NAMALWA (cell line): Measurements from ENCODE around the gene LAMA4.

Source experiments
- DNase-seq: peaks from one replicate; pipeline ENCODE4 v3.0.0-alpha.2; 2015; ENCODE audit warnings: low spot score

LAMA4 gene

DNA sequence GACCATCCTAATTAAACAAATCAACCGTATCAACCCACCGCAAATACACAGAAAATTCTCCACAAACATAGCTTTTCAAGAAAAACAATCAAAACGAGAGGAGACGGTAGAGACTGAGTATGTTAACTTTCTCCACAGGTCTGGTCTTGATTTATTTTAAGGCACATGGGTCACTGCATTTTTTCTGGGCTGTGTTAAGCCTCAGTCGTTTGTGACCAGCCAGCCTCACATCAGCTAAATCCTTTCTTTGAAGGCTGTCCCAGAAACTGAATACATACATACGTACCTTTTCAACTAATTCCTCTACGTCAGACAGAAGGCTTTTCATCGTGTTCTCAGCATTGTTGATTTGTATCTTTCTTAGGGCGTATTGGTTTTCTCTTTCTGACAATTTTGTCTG lies 69.4 kb downstream of the LAMA4 start:
- DNase-seq, result no peak

DNA sequence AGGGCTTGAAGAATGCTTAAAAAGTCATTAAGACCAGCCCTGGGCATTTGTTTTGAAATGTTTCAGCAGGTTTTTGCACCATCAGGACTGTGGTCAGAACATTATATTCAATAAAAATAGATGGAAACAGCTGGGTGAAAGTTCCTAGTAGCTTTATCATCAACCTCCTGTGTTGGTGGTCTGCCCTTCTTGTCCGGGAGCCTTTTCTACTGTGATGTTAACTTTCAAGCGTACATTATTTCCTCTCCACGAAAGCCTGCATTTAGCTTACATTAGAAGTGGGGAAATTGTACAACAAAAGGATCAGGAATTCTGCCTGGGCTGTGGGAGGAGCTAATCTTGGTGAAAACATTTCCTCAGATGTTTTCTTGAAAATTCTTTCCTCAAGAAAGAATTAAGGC lies 71.1 kb downstream of the LAMA4 start:
- no peak for DNase-seq

DNA sequence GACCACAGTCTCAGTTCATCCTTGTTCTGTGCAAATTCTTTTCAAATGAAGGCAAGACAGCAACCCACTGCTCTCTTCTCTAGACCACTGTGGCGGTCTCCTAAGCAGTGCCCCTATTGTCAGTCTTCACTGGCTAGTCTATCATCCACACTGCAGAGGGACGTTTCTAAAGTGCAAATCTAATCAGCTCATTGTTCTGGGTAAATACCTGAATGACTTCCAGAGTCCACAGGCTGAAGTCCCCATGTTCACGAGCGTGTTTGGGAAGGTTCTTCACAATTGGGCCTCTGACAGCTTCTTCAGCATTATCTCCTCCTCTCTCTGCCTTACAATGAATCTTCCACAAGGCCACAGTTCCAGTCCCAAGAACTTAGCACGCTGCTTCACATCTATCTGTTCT lies 73.2 kb downstream of the LAMA4 start:
- no peak for DNase-seq

DNA sequence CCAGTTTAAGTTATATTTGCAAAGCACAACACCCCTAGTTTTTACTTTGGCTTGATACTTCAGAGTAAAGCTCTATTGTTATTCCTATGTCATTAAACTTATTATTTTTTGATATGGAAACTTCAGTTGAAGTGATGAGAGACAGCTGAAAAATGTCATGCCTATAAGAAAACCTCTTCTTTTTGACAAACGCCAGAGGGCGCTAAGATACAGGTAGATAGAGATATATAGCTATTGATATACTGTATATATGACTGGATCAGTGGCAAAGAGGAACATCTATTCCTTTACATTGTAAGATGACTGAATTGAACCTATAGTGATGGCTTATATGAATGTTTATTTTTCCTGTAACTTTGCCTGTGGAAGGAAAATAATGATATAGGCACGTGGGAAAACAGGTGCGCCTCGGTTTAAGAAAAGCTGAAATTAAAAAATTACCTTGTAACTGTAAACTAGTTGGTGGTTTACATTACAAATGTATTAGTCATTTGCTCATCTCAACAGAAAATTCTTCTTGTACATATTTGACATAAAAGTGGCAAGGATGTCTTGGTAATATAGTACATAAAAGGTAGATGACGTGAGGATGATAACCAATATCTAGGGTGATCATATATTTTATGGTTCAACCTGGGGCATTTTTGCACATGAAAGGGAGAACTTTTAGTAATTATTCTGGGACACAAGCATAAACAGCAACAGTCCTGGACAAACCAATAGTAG lies 74.1 kb downstream of the LAMA4 start:
- peak; percentile 84 for DNase-seq

DNA sequence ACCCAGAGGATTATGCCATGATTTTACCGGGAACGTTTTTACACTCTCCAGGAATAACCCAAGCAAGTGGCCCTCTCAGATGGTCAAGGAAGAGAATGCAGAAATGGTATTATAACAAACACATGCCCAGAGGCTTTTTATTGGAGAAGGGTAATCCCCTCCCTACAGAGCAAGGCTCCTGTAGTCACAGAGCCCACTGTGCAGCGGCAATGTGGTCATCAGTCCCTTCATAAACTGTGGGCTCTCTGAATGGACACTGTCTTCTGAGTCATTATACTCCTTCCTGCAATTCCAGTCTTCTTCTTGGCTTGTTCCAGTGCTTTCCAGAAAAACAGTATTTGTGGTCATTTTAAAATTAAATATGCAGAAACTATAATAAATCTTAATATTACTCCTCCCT lies 74.7 kb downstream of the LAMA4 start:
- DNase-seq, result no peak

GRCh38 chr6:112178846-112179245 lies 75.5 kb downstream of the LAMA4 start:
- DNase-seq, result no peak

DNA sequence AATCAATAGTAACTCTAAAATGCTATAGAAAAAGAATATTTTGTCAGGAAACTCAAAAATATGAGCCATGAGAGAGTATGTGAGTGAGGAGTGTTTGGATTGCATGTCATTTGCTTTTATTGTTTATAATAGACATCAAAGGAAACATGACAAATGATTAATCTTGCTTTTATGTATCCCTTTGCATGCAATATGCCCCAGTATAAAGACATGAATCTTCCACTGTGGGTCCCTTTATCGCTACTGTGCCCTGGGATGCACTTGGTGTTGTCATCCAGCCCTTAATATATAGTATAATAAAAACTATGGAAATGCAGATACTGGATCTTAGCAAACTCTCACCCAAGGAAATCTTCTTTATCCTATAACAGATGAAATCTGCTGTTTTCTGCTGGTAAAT lies 77.3 kb downstream of the LAMA4 start:
- no peak for DNase-seq

GRCh38 chr6:112176175-112176574 lies 78.2 kb downstream of the LAMA4 start:
- DNase-seq, result no peak

DNA sequence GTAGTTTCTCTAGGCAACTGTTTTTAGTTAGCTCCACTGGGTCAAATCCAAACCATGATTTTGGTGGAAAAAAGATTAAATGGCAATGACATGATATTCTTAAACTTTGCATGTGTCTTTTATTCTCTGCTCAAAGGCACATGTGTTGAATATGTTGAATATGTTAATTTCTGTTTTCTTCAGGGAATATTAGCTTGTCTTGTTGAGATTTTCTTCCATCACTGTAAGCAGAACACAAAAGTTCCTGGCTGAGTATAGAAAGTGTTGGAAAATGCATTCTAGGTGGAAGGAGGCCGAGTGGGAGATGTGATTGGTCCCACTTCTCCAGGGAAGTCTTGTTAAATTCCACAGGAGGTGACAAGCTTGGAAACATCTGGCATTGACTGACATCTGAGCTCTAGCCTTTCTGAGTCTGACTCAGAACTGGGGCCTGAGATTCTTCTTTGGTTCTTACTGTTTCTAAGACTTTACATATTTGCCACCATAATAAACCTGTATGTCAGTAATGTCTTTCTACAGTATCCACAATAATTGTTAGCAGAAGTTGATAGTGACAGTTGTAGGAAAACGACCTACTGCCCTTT lies 81.1 kb downstream of the LAMA4 start:
- DNase-seq, result no peak

GRCh38 chr6:112172540-112172939 lies 81.8 kb downstream of the LAMA4 start:
- no peak for DNase-seq

- DNase-seq, result no peak
Measured at GRCh38 chr6:112169541-112169940, 84.8 kb downstream of the LAMA4 start.

GRCh38 chr6:112163295-112164257 lies 90.8 kb downstream of the LAMA4 start:
- DNase-seq, result peak; percentile 81

- DNase-seq, result no peak
Measured at GRCh38 chr6:112160745-112161144, 93.6 kb downstream of the LAMA4 start.

DNA sequence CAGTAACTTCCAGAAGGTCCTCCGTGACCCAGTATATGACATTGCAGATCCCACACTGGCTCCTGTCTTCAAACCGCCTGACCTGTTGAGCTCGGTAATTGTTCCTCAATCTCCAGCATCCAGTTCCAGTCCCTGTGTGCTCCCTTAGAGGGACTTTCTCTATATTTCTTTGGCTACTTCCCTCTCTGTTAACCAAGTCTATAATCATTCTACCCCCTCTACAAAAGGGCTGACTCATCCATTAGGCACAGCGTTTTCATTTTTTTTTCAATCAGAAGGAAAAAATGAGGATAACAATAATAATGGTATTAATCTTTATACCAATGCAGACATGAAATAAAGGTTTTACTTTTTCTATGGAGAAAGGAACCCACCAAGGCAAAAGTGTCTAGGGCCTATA lies 97.7 kb downstream of the LAMA4 start:
- DNase-seq, result no peak

DNA sequence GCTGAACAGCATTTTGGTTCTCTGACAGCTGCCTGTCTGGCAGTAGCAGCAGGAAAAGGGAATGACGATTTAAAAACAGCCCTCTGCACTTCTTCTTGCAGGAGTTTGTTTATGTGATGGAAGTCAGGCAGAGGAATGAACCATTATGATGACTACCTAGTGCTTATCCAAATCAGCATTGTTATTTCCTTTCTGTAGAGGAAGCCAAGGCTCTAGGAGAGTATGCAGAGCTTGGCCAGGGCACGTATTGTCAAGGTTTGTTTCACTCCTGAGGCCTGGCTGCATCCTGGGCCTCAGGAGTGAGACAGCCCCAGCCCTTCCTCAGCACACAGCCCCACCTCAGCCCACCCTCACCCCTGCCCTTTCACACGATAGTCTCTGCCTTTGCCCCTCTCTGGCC lies 98.5 kb downstream of the LAMA4 start:
- no peak for DNase-seq

DNA sequence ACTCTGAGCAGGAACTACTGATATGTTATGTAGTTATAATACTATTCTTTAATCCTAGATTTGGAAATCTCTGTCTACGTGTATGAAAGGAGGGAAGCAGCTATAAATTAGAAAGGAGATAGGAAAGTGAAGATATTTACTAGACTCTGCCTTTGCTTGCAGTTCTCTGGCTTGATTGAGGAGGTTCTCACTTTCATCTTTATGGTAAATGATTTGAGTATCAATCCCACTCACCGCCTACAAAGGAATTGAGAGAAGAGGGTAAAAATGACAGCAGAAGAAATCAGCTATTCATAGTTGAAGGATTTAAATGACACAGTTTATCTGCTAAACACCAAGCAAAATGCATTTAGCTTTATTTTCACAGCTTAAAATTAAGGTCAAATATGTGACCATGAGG lies 99.7 kb downstream of the LAMA4 start:
- no peak for DNase-seq

DNA sequence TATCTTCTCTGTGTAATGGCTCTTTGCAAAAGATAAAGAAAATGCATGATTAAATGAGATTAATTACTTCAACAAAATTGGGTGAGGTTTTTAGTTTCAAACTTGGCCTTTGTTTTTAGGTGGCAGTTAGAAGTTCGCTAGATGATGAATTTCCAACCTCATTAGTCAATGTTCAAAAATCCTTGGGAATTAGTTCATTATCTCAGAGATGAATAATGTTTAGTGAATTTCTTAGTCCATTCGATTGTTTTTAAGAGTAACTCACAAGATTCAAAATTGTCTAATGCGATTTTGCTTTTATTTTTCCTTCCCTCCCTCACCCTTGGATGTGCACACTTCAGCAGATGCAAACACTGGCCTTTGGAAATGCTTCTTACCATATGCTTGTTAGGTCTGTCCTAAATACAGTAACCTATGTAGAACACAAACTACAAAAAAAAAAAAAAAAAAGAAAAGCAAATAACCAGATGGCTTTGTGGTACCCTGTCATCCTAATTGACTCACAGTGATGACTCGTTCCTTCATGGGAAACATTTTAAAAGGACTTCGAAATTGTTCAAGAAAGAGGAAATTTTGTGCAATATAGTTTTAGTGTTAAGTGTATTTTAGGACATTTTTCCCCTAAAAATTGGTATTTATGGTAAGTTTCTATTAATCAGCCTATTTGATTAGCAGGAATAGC lies 100.3 kb downstream of the LAMA4 start:
- no peak for DNase-seq

- DNase-seq, result no peak
Measured at GRCh38 chr6:112150363-112150762, 104.0 kb downstream of the LAMA4 start.

GRCh38 chr6:112149719-112150263 lies 104.6 kb downstream of the LAMA4 start:
- no peak for DNase-seq

GRCh38 chr6:112149236-112149635 lies 105.1 kb downstream of the LAMA4 start:
- no peak for DNase-seq

GRCh38 chr6:112148103-112148502 lies 106.3 kb downstream of the LAMA4 start:
- no peak for DNase-seq

GRCh38 chr6:112145080-112145573 lies 109.2 kb downstream of the LAMA4 start:
- no peak for DNase-seq
